ENCODE data around the gene SYNJ2.

SYNJ2 gene

DNA sequence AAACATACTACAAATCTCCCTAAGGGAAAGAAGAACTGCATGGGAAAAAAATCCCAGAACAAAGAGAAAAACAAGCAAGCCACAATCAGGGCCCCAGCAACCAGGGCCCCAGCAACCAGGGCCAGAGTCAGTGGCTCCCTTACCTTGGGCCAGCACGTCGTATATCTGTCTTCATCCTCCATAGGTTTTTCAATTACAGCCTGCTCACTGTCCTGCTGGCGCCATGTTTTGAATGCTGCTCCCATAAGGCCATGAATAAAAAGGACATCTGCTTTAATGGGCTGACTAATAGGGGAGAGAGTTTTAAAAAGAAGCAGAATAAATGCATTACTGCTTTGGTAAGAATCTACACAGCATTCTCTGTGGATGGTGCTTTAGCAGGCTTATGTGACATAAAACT is 137.2 kb downstream of the SYNJ2 start:
- Histone ChIP-seq H3K36me3 (no peaks in the 10 kb centered on the region), H3K27me3 (no peaks in the 10 kb centered on the region), H3K4me3 (ENCODE audit: low read depth, low read length) (no peak overlapping the region), H3K9me3 (no peaks in the 10 kb centered on the region), H3K4me1 (no peaks in the 10 kb centered on the region)
- DNase-seq = no peak
- TF ChIP-seq, protein P1, sequence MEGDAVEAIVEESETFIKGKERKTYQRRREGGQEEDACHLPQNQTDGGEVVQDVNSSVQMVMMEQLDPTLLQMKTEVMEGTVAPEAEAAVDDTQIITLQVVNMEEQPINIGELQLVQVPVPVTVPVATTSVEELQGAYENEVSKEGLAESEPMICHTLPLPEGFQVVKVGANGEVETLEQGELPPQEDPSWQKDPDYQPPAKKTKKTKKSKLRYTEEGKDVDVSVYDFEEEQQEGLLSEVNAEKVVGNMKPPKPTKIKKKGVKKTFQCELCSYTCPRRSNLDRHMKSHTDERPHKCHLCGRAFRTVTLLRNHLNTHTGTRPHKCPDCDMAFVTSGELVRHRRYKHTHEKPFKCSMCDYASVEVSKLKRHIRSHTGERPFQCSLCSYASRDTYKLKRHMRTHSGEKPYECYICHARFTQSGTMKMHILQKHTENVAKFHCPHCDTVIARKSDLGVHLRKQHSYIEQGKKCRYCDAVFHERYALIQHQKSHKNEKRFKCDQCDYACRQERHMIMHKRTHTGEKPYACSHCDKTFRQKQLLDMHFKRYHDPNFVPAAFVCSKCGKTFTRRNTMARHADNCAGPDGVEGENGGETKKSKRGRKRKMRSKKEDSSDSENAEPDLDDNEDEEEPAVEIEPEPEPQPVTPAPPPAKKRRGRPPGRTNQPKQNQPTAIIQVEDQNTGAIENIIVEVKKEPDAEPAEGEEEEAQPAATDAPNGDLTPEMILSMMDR (IDR thresholded peaks at IDR 0.05; ENCODE audit: low read depth, low read length) = no peak

DNA sequence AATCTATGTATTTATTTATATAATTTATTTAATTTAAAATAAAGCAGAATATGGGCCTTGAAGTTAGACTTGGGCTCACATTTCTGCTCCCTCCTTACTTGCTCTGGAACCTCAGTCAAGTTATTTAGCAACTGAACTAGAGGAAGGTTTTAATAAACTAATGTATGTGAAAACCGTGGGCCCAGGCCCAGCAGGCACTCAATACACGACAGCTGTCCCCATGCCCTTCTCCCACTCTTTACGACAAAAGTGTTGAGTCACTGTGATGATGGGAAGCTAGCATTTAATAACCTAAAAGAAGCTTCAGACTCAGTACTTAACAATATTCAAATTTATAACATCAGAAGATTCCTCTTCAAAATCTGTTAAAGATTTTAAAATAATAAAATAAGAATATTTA is 139.7 kb downstream of the SYNJ2 start:
- DNase-seq = no peak
- TF ChIP-seq, protein P1 (IDR thresholded peaks at IDR 0.05; ENCODE audit: low read depth, low read length) = no peak
- Histone ChIP-seq H3K4me1 (no peaks in the 10 kb centered on the region), H3K27me3 (no peaks in the 10 kb centered on the region), H3K4me3 (ENCODE audit: low read depth, low read length) (no peak overlapping the region), H3K36me3 (no peaks in the 10 kb centered on the region), H3K9me3 (no peaks in the 10 kb centered on the region)

DNA sequence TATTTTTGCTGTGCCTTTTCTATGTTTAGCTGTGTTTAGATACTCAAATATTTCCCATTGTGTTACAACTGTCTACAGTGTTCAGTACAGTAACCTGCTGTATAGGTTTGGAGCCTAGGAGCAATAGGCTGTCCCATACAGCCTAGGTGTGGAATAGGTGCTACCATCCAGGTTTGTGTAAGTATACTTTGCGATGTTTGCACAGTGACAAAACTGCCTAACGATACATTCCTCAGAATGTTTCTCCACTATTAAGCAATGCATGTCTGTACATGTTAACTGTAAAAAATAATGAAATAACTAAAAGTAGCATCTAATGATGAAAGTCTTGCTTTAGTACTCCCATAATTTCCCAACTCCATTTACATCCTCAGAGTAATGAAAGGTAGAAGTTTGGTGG is 140.4 kb downstream of the SYNJ2 start:
- Histone ChIP-seq H3K9me3 (no peaks in the 10 kb centered on the region), H3K4me3 (ENCODE audit: low read depth, low read length) (no peak overlapping the region), H3K27me3 (no peaks in the 10 kb centered on the region), H3K4me1 (no peaks in the 10 kb centered on the region), H3K36me3 (no peaks in the 10 kb centered on the region)
- TF ChIP-seq, protein P1 (IDR thresholded peaks at IDR 0.05; ENCODE audit: low read depth, low read length) = no peak
- DNase-seq = no peak

DNA sequence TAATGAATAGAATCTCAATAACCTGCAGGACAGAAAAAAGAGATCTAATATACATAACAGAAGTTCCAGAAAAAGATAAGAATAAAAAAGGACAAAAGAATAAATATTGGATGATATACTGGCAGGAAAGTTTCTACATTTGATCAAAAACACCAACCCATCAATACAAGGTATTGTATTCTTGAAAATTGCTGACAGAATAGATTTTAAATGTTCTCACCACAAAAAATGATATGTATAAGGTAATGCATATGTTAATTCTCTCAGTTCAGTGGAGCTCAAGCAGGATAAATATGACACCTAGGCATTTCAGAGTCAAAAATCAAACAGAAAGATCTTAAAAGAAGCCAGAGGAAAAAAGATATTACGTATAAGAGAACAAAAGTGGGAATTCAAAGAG is 142.6 kb downstream of the SYNJ2 start:
- no peak overlapping the region for H3K4me3 ChIP-seq (ENCODE audit: low read depth, low read length)
- H3K9me3 ChIP-seq = no peaks in the 10 kb centered on the region
- H3K36me3 ChIP-seq = no peaks in the 10 kb centered on the region
- H3K27me3 ChIP-seq = no peaks in the 10 kb centered on the region
- H3K4me1 ChIP-seq = peaks cover 3% of the 10 kb centered on the region; the same call in 1 of the 2 replicates
- DNase-seq = no peak
- TF ChIP-seq, protein P1 (IDR thresholded peaks at IDR 0.05; ENCODE audit: low read depth, low read length) = no peak

DNA sequence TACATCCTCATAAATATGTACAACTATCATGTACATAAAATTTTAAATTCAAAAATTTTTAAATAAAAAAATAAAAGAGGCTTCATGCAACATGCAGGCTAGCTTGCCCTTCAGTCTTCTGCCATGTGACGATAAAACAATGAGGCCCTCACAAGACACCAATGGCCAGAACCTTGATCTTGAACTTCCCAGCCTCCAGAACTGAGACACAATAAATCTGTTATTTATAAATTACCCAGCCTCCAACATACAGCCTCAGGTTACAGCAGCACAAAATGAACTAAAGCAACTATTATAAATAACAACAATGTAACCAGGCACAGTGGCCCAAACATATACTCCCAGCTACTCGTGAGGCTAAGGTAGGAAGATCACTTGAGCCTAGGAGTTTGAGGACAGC is 143.6 kb downstream of the SYNJ2 start:
- DNase-seq = no peak
- TF ChIP-seq, protein P1 (IDR thresholded peaks at IDR 0.05; ENCODE audit: low read depth, low read length) = no peak
- H3K9me3 ChIP-seq = no peaks in the 10 kb centered on the region

DNA sequence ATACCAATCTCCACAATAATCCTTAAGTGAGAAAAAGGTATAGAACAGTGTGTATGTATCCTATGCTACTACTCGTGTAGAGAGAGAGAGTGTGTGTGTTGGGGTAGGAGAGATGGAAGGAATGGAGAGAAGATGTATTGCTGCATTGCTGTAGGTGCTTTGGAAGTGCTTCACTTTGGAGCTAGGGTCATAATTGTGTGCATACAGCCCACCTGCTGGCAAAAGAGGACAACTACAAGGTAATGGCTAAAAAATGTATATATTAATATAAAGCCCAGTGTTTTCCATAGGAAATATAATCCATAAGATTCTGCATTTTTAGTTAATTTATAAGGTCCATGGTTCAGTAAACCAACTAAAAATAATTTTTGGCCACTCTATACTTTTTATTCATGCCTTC is 150.3 kb downstream of the SYNJ2 start:
- H3K27me3 ChIP-seq = no peaks in the 10 kb centered on the region
- H3K4me3 ChIP-seq (ENCODE audit: low read depth, low read length) = no peak overlapping the region
- H3K9me3 ChIP-seq = no peaks in the 10 kb centered on the region
- peak; percentile 42 for DNase-seq
- H3K4me1 ChIP-seq = peaks cover 3% of the 10 kb centered on the region; the same call in 1 of the 2 replicates
- TF ChIP-seq, protein P1 (IDR thresholded peaks at IDR 0.05; ENCODE audit: low read depth, low read length) = peak; percentile 80
- H3K36me3 ChIP-seq = no peaks in the 10 kb centered on the region

More for the DNA sequence above, 143.6 kb downstream of the SYNJ2 start:
- Histone ChIP-seq H3K27me3 (no peaks in the 10 kb centered on the region), H3K36me3 (no peaks in the 10 kb centered on the region), H3K4me1 (peaks cover 3% of the 10 kb centered on the region; the same call in 1 of the 2 replicates), H3K4me3 (ENCODE audit: low read depth, low read length) (no peak overlapping the region)

All from BE2C (cell line).